Right lobe of liver (tissue), 6 donors: ENCODE data around the gene METTL24. TPM values are rescaled to one million over a fixed set of nuclear protein-coding genes. Genes with fewer than 3 reads are reported as not detected.

Experiments used
- ATAC-seq, 4 donors: fragments of 200-7000 bp; cut with Tn5 transposase; one replicate each; pipeline ENCODE4 v1.9.1; 2020; ENCODE audit warnings: mild to moderate bottlenecking in 4 of 4, moderate library complexity in 4 of 4
- DNase-seq, 3 donors: peaks; one replicate each; pipeline ENCODE4 v3.0.0-alpha.2; 2020
- H3K27ac ChIP-seq, 3 donors: fragments of 200-600 bp; one replicate each; pipeline ENCODE4 v1.8.0; 2022
- H3K27me3 ChIP-seq, 2 donors: fragments of 200-600 bp; one replicate each; pipeline ENCODE4 v1.8.0; 2022
- H3K36me3 ChIP-seq, 4 donors: fragments of 200-600 bp; sonication (generic) in 1 of 4; one replicate each; pipeline versions ENCODE4 v1.5.1 to v1.8.0; 2017 to 2022; ENCODE audit warnings: control low read depth in 1 of 4
- H3K4me1 ChIP-seq, 4 donors: fragments of 200-600 bp; sonication (generic) in 1 of 4; one replicate each; pipeline versions ENCODE4 v1.5.1 to v1.8.0; 2017 to 2022; ENCODE audit warnings: control low read depth in 1 of 4
- H3K4me3 ChIP-seq, 3 donors: fragments of 200-600 bp; one replicate each; pipeline ENCODE4 v1.8.0; 2022
- H3K9me3 ChIP-seq, 4 donors: fragments of 200-600 bp; sonication (generic) in 1 of 4; one replicate each; pipeline versions ENCODE4 v1.5.1 to v1.8.0; 2017 to 2022; ENCODE audit warnings: control low read depth in 1 of 4
- POLR2A ChIP-seq: fragments of 450-650 bp; IDR thresholded peaks from one replicate; pipeline ENCODE4 v1.6.1; 2017; ENCODE audit warnings: antibody characterized with exemption, mild to moderate bottlenecking
- WGBS: methylation state at CpG from one replicate; pipeline ENCODE4 v1.1.6; 2018; ENCODE audit warnings: low coverage, low lambda C conversion rate; ENCODE audit not compliant: insufficient coverage; ENCODE audit errors: missing lambda C conversion rate; 5-methylcytosine and 5-hydroxymethylcytosine counted together
- intact Hi-C, 2 donors: fragments of 100-400 bp; cut with DNase I; formaldehyde crosslinking; loops; one replicate each; pipeline versions ENCODE4 v1.11.2 to v1.14.1; 2022
- total RNA-seq, 6 experiments: library from RNA; depleted of rRNA in 2 of 6; stranded (reverse); fragments of >200 nt in 2 of 6; fragmentation: NEBNext Ultra II Directional in 3 of 6; extraction: Animal tissue kit (Norgen Biotek cat#: 25700) in 3 of 6; gene quantifications; one replicate each; pipeline versions ENCODE4 v1.1.0 to v1.2.4, GENCODE V29; 2016 to 2023
- TF ChIP-seq, protein P1 (sequence below), 4 donors: fragments of 200-600 bp in 3 of 4; fragments of 450-650 bp in 1 of 4; IDR thresholded peaks; one replicate each; pipeline versions ENCODE4 v1.5.1 to v1.8.0; 2016 to 2022; ENCODE audit warnings: antibody characterized with exemption in 4 of 4, mild to moderate bottlenecking in 2 of 4
- donor health status: DM: no; HTN: yes; CAD: no.
- donor health status: DM: no; HTN: no; CAD: no.
- donor health status: DM: no; HTN: no; CAD: no.
- donor health status: DM: no; HTN: yes; CAD: no.
- donor health status: DM: no; HTN: yes; CAD: no.

Gene METTL24
- total RNA-seq, 6 experiments from 2014 or later: 0.37 to 1.0 (median 0.57) TPM

- intact Hi-C loops: no loop called here
- H3K27ac ChIP-seq: no peak overlapping the region
- 44% methylated on average over 1 of the region's 1 CpG for WGBS
Observed at GRCh38 chr6:110385458-110385863, 27.3 kb upstream of the METTL24 start.

DNA sequence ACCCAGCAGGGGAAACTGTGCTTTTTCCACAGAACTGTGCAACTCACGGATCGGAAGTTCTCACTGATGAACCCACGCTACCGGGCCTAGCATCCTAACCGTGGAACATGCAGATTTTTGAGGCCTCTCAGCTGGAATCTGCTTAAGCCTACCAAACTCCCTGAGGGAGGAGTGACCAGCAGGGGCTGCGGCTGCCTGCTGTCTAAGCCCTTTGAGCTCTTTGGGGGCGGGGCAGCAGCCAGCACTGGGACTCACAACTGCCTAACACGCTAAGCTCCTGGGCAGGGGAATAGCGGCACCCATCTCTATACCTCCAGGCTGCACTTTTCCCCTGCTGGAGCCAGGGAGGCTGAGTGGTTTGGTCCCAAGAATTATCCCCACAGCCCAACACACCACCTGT lies 20.4 kb upstream of the METTL24 start:
- intact Hi-C loops: no loop called here
- TF ChIP-seq, protein P1, sequence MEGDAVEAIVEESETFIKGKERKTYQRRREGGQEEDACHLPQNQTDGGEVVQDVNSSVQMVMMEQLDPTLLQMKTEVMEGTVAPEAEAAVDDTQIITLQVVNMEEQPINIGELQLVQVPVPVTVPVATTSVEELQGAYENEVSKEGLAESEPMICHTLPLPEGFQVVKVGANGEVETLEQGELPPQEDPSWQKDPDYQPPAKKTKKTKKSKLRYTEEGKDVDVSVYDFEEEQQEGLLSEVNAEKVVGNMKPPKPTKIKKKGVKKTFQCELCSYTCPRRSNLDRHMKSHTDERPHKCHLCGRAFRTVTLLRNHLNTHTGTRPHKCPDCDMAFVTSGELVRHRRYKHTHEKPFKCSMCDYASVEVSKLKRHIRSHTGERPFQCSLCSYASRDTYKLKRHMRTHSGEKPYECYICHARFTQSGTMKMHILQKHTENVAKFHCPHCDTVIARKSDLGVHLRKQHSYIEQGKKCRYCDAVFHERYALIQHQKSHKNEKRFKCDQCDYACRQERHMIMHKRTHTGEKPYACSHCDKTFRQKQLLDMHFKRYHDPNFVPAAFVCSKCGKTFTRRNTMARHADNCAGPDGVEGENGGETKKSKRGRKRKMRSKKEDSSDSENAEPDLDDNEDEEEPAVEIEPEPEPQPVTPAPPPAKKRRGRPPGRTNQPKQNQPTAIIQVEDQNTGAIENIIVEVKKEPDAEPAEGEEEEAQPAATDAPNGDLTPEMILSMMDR (IDR thresholded peaks at IDR 0.05): no peak
- no peak for TF ChIP-seq POLR2A
- no peaks in the 10 kb centered on the region for H3K27me3 ChIP-seq
- ATAC-seq (no peak), DNase-seq (no peak)
- WGBS: 70% methylated on average over 2 of the region's 9 CpGs
- no peaks in the 10 kb centered on the region for H3K9me3 ChIP-seq
- H3K4me1 ChIP-seq: no peaks in the 10 kb centered on the region
- no peaks in the 10 kb centered on the region for H3K36me3 ChIP-seq
- H3K4me3 ChIP-seq: no peak overlapping the region
- no peak overlapping the region for H3K27ac ChIP-seq

More at GRCh38 chr6:110385458-110385863, 27.3 kb upstream of the METTL24 start:
- ATAC-seq (peak; percentile 34 to 72 (median 70)), DNase-seq (no peak)
- Histone ChIP-seq H3K4me1 (no peaks in the 10 kb centered on the region), H3K27me3 (no peaks in the 10 kb centered on the region), H3K36me3 (no peaks in the 10 kb centered on the region), H3K4me3 (no peak overlapping the region), H3K9me3 (no peaks in the 10 kb centered on the region)
- TF ChIP-seq POLR2A: no peak
- TF ChIP-seq, protein P1 (IDR thresholded peaks at IDR 0.05): no peak

GRCh38 chr6:110369066-110369465 lies 10.9 kb upstream of the METTL24 start:
- Histone ChIP-seq H3K36me3 (no peaks in the 10 kb centered on the region), H3K9me3 (no peaks in the 10 kb centered on the region), H3K4me3 (no peak overlapping the region), H3K27ac (no peak overlapping the region), H3K27me3 (no peaks in the 10 kb centered on the region), H3K4me1 (no peaks in the 10 kb centered on the region)
- intact Hi-C loops: no loop called here
- TF ChIP-seq, protein P1 (IDR thresholded peaks at IDR 0.05): no peak
- no peak for TF ChIP-seq POLR2A
- 47% methylated on average over 4 of the region's 4 CpGs for WGBS
- no peak for DNase-seq
- no peak for ATAC-seq

DNA sequence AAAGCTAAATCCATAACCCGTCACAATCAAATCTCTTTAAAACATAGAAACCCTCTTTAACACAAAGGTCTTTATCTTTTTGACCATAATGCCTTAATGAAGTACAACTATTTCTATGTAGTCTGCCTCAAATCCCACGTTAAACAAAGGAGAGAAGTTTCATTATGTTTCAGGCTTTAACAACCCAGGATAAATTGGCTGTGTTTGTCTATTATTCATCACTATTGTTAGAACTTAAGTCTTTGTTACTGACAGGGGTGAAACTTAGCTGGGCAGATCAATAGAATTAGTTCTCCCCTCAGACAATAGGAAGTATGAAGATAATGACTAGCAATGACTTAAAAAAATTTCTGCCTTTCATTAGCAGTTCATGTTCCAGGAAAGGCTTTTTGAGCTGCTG lies 10.1 kb upstream of the METTL24 start:
- DNase-seq: no peak
- 67% methylated on average over 2 of the region's 2 CpGs for WGBS
- H3K9me3 ChIP-seq: no peaks in the 10 kb centered on the region
- H3K4me1 ChIP-seq: no peaks in the 10 kb centered on the region
- no peak overlapping the region for H3K4me3 ChIP-seq
- ATAC-seq: no peak
- intact Hi-C loops: no loop called here
- no peaks in the 10 kb centered on the region for H3K36me3 ChIP-seq
- no peak overlapping the region for H3K27ac ChIP-seq
- no peaks in the 10 kb centered on the region for H3K27me3 ChIP-seq
- no peak for TF ChIP-seq POLR2A
- TF ChIP-seq, protein P1 (IDR thresholded peaks at IDR 0.05): no peak

GRCh38 chr6:110367825-110368224 lies 9.7 kb upstream of the METTL24 start:
- no peak for TF ChIP-seq POLR2A
- TF ChIP-seq, protein P1 (IDR thresholded peaks at IDR 0.05): no peak
- Histone ChIP-seq H3K27me3 (no peaks in the 10 kb centered on the region), H3K4me1 (no peaks in the 10 kb centered on the region), H3K36me3 (no peaks in the 10 kb centered on the region), H3K9me3 (no peaks in the 10 kb centered on the region), H3K27ac (no peak overlapping the region), H3K4me3 (no peak overlapping the region)
- no peak for DNase-seq
- no peak for ATAC-seq
- WGBS: 90% methylated on average over 1 of the region's 1 CpG
- intact Hi-C loops: no loop called here
